Measurements from ENCODE around the gene APBB2.

APBB2 gene

GRCh38 chr4:40978548-40978947 lies 235.8 kb downstream of the APBB2 start:
- DNase-seq (ENCODE audit: low read depth in 2 of 2), result no peak

DNA sequence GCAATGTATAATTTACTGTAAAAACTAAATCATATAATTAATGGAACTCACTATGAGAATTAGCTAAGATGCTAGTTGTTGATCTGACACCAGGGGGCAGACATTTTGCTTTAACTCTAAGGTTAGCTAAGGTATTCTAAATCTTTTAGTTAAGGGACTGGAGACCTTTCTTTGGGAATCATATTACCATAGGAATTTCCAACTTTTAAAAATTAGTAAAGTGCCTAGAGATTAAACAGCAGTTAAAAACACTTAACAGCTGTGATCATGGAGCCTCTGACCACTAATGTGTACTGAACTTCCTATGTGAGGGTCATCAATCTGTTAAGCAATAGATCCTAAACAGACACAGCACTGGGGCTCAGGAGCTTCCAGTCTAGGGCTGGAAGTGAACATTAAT lies 238.0 kb downstream of the APBB2 start:
- DNase-seq (ENCODE audit: low read depth in 2 of 2), result no peak

GRCh38 chr4:40972722-40973121 lies 241.6 kb downstream of the APBB2 start:
- no peak for DNase-seq (ENCODE audit: low read depth in 2 of 2)

GRCh38 chr4:40971338-40971737 lies 243.0 kb downstream of the APBB2 start:
- no peak for DNase-seq (ENCODE audit: low read depth in 2 of 2)

DNA sequence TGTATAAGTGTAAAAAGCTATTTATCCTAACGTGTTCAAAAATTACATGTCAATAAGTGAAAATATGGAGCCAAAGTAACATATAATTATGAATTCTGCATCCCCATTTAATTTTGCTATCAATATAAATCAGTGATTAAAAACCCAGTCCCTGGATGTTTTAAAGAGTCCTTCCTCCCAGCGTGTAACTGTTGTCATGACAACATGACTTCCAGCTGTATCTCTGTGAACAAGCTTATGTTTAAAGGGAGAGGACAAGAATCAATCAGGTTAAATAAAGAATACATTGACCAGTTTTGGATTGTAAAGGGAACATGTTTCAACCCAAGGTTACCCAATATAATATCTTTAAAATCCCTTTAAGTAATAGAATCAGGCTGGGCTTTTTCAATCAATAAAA lies 244.8 kb downstream of the APBB2 start:
- no peak for DNase-seq (ENCODE audit: low read depth in 2 of 2)

DNA sequence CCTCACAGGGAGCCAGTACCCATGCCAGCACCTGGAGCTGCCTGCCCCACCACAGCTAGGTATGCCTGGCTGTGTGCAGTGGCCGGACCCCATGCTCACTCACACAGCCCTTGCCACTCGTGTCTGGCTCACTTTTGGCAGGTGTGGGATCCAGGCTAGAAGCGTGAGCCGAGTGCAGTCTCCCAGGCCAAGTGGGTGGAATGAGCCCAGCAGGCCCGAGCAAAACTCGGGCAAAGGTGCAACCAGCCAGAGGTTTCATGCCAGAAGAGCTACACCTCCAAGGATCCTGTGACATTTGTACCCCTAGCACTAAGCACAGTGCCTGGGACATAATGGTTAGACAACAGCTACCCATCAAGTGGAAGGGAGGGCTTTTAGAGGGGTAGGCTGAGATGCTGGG lies 246.8 kb downstream of the APBB2 start:
- no peak for DNase-seq (ENCODE audit: low read depth in 2 of 2)

- no peak for DNase-seq (ENCODE audit: low read depth in 2 of 2)
Observed at GRCh38 chr4:40966091-40966490, 248.3 kb downstream of the APBB2 start.

DNA sequence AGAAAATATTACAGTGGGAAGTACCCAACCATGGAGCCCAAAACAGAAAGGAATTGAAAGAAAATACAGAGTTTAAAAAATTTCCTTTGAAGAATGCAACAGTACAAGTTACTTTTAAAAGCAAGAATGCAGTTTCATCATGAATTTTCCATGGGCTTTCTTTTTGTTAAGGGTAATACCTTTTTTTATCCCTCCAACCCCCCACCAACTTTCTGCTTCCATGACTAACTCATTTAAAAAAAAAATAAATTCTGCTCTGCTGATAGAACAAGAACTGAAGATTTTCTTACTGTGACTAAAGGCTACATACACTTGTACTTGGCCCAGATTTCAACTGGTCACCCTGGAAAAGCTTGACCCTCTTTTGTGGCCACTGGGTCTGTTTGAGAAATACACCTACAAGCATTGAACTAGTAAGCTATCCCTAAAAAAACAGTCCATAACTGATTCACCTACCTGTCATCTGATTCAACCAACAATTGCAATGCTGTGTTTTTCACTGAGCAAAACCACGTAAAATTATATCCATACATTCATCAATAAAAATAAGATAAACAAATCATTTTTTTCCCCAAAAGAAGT lies 250.4 kb downstream of the APBB2 start:
- DNase-seq (ENCODE audit: low read depth in 2 of 2), result no peak

GRCh38 chr4:40962551-40963180 lies 251.7 kb downstream of the APBB2 start:
- no peak for DNase-seq (ENCODE audit: low read depth in 2 of 2)

DNA sequence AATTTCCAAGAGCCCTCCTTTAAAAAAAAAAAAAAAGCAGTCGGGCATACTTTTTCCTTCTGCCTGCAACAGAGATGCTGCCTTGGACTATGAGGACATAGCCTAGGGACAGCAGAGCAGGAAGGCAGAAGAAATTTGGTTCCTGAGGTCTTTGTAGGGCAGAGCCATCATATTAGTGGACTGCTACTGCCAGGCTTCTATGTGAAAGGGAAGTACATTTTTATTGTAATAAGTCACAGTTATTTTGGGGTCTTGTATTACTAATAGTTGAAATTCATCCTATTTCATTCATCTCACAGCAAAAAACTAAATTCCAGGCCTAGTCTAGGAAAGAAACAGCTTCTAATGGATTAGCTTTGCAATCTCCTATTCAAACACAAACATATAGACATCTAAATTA lies 253.4 kb downstream of the APBB2 start:
- no peak for DNase-seq (ENCODE audit: low read depth in 2 of 2)

GRCh38 chr4:40957281-40957680 lies 257.1 kb downstream of the APBB2 start:
- no peak for DNase-seq (ENCODE audit: low read depth in 2 of 2)

GRCh38 chr4:40956721-40957255 lies 257.6 kb downstream of the APBB2 start:
- DNase-seq (ENCODE audit: low read depth in 2 of 2), result no peak

DNA sequence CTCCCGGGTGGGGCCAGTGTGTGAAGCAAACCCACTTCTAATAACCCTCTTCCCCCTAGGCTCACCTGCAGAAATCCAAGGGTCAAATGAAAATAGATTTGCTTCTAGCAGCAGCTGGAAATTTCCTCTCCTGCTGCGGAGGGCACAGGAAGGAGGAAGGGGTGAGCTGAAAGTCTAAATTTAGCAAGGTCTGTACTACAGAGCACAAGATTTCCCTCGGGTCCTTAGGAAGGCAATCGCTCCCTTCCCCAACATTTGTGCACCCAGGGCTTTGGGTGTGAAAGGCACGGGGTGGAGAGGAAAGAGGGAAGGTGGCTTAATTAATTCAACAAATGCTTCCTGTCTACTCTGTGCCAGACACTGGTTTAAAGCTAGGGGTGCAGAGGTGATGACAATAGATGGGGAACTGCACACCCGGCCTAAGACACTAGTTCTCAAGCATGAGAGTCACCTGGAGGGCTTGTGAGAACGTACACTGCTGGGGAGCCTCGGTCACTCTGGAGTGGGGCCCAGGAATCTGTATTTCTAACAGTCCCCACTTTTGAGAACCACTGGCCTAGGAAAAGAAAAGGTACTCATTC lies 260.2 kb downstream of the APBB2 start:
- DNase-seq (ENCODE audit: low read depth in 2 of 2), result no peak

DNA sequence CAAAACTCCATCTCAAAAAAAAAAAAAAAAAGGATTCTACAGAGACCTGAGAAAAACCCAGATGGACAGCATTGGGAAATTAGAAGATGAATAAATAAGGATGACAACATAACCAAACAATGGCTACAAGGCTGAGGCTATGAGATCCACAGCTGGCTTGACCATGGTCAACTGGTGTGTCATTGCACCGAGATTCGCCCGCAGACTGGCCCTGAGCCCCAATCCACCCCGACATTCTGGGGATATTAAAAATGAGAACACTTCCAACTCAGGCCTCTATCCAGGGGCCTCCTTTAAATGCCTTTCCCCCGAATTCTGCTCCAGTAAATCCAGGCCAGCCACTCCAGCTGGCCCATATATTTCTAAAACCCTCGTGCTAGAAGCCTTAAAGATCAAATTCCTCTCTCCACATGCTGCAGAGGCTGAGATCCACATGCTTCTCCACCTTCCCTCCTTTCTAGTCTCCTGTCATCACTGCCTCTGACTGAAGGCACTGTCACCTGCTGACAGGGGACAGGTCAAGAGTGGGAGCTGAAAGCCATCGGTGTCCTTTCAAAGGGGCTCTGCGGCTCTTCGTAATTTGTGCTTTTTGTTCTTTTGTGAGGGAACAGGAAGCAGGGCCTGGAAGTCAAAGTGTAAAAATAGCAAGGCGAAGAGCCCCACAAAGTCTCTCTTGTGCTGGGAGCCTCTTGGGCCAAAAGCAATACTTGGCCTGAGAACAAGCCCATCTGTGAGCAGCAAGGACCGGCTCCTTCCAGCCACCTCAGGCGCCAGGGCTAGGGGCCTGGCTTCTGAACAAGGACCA lies 260.9 kb downstream of the APBB2 start:
- DNase-seq (ENCODE audit: low read depth in 2 of 2), result no peak

DNA sequence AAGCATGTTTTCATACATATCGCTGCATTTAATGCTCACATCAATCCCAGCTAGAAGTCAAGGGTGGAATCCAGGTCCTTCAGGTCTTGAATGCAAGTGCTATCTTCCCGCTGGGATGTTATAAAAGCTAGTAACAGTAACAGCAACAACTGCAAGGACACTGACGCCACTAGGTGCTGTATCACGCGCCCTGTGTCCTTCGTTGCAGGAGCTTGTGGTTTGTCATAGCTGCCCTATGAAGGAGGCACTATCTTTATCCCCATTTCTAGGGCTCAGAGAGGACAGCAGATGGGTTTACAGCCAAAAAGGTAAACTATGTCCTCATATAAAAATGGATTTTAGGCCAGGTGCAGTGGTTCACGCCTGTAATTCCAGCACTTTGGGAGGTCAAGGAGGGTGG lies 261.7 kb downstream of the APBB2 start:
- DNase-seq (ENCODE audit: low read depth in 2 of 2), result no peak

DNA sequence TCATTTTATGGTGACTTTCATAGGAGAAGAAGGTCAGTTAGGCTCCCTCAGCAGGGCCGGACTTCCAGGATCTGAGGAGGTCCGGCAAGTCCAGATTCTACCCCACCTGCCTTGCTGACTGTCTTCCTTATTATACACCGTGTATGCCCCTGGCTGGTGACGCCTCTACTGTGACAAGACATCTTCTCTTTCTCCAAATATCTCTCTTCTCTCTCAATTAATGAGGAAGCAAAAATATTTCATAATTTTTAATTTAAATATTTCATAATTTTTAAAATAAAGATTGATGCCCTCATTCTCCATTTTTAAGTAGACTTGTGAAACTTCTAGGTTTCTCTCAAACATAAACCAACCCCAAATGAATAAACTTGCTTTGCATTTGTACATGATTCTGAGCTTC lies 262.1 kb downstream of the APBB2 start:
- no peak for DNase-seq (ENCODE audit: low read depth in 2 of 2)

DNA sequence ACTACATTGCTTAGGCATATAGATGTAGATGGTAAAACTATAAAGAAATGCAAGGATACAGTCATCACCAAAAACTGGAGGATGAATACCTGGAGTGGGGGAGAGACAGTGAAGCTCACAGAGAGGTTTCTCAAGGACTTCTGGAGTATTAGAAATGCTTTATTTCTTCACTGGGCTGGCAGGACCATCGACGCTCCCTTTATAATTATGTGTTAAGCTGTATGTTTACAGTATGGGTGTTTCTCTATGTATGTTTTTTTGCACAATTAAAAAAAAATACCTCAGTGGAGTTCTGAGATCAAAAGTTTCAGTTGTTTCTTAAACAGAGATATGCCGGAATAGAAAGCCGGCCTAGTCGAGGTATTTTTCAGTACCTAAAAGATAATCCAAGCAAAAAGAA lies 263.3 kb downstream of the APBB2 start:
- no peak for DNase-seq (ENCODE audit: low read depth in 2 of 2)

DNA sequence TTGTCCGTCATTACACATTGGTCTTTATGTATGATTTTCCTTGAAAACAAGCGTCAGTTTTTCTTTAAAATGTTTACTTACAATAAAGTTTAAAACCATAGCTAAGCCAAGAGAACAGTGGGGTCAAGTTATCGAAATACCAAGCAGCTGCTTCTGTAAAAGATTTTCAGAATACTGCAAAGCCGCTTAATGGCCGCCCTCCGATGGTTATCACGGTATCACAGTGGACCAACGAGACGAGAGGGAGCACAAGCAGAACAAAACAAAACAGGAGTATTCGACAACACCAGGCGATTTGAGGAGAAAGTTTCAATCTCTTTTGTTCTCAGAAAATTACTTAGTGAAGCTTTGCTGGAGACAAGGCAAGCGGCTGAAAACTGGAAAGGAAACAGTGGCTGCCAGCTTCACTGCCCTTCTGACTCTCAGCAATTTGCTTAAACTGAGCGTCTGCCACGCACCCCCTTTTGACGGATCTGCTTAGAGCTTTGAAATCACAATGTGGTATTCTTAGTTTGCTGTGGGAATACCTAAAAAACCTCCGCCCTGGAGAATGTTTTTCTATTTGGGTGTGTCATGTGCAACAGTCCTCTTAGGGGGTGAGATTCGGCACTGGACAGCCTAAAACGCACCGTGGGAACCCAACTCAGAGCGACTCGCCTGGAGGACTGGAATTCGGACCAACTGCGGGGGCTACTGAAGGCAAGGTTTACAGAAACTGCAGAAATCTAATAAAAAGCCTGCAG lies 264.8 kb downstream of the APBB2 start:
- DNase-seq (ENCODE audit: low read depth in 2 of 2), result no peak

- DNase-seq (ENCODE audit: low read depth in 2 of 2), result no peak
Observed at GRCh38 chr4:40948014-40948413, 266.3 kb downstream of the APBB2 start.

GRCh38 chr4:40946652-40947051 lies 267.7 kb downstream of the APBB2 start:
- DNase-seq (ENCODE audit: low read depth in 2 of 2), result no peak

DNA sequence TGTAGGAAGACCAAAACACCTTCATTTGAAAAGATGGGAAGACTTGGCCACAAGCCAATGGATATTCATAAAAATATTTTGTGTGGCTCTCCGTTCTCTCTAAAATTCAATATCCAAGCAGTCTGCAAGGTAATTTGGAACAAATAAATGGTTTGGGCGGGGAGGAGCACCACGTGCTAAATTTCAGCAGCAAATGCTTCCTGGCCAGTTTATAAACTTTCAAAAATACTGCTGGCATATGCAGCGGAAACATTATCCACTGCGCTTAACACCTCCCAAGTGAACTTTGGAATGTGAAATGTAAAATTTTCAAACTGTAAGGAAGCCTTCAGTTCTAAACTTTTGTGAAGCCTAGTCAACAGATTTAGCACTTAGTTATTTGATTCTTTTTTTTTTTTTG lies 273.6 kb downstream of the APBB2 start:
- no peak for DNase-seq (ENCODE audit: low read depth in 2 of 2)

- DNase-seq (ENCODE audit: low read depth in 2 of 2), result no peak
Observed at GRCh38 chr4:40940317-40940741, 274.0 kb downstream of the APBB2 start.

Measured in stimulated activated CD4-positive, alpha-beta T cell treated with anti-CD3 and anti-CD28 coated beads, Interleukin-4, amount 100 ng/mL, for 48 hours (primary cell).